ENCODE measurements around the gene LPCAT3. TPM values are rescaled to one million over a fixed set of nuclear protein-coding genes. Genes with fewer than 3 reads are reported as not detected.

The LPCAT3 gene
- total and polyA plus RNA-seq, 2 of the 13 experiments (the other 11 are each of a cell fraction or from before 2014, with no cell fraction given), result 44.5 to 64.3 TPM

- H2AFZ ChIP-seq (ENCODE audit: low read length), result no peak overlapping the region
- no peak overlapping the region for H3K27ac ChIP-seq (ENCODE audit: extremely low read length, insufficient read depth, low read length)
- peaks cover 22 to 38% of the 10 kb centered on the region in 2 experiments for H3K36me3 ChIP-seq (replicated peaks in 1 of 2; ENCODE audit: control insufficient read depth in 1 of 2, insufficient read depth in 2 of 2, low read length in 2 of 2)
- H3K9ac ChIP-seq (ENCODE audit: insufficient read depth, low read depth, low read length), result no peak overlapping the region
- peaks cover 51% of the 10 kb centered on the region for H3K4me1 ChIP-seq (ENCODE audit: insufficient read depth, low read length)
- H3K79me2 ChIP-seq (ENCODE audit: insufficient read depth, low read length), result peaks cover 32% of the 10 kb centered on the region
- in situ Hi-C loops (cut with HindIII; ENCODE audit: extremely low pct_ligation_motif_present, low pct_unique_long_range_greater_than_20kb) (no loop called here), intact Hi-C loops (cut with micrococcal nuclease; ENCODE audit: unreplicated experiment) (no loop called here)
- no peaks in the 10 kb centered on the region; the same call in 1 of the 2 replicates for H4K20me1 ChIP-seq (ENCODE audit: insufficient read depth, low read length)
- 98% methylated on average over 7 of the region's 7 CpGs for WGBS (ENCODE audit: low lambda C conversion rate)
- no peak overlapping the region for H3K4me2 ChIP-seq (ENCODE audit: low read depth, low read length)
- H3K4me3 ChIP-seq (replicated peaks in 1 of 3; ENCODE audit: insufficient read depth in 1 of 3, low read depth in 2 of 3, low read length in 3 of 3), result no peak overlapping the region
- ATAC-seq, result no peak
- TF ChIP-seq BRD4 (CRISPR knock-in tag; IDR thresholded peaks at IDR 0.05), result no peak
- no peak for TF ChIP-seq HNF4G (IDR thresholded peaks at IDR 0.05; ENCODE audit: borderline replicate concordance, low read depth, low read length)
- no peak for TF ChIP-seq HNF4G (CRISPR knock-in tag; IDR thresholded peaks at IDR 0.05; ENCODE audit: borderline replicate concordance, low read depth)
- no peak for TF ChIP-seq NR3C1 (CRISPR knock-in tag; IDR thresholded peaks at IDR 0.05)
- no peak for TF ChIP-seq CENPX (CRISPR knock-in tag; IDR thresholded peaks at IDR 0.05)
- no peak for TF ChIP-seq ZNF737 (CRISPR knock-in tag; IDR thresholded peaks at IDR 0.05; ENCODE audit: borderline replicate concordance)
- TF ChIP-seq ZNF788 (CRISPR knock-in tag; IDR thresholded peaks at IDR 0.05; ENCODE audit: borderline replicate concordance), result no peak
- TF ChIP-seq SP2 (CRISPR knock-in tag; IDR thresholded peaks at IDR 0.05), result no peak
- no peak for TF ChIP-seq ZNF780A (CRISPR knock-in tag; IDR thresholded peaks at IDR 0.05)
- TF ChIP-seq ZUFSP (CRISPR knock-in tag; IDR thresholded peaks at IDR 0.05; ENCODE audit: borderline replicate concordance), result no peak
- no peak for TF ChIP-seq ZNF790 (CRISPR knock-in tag; IDR thresholded peaks at IDR 0.05; ENCODE audit: borderline replicate concordance)
- TF ChIP-seq EZH2 (conservative IDR thresholded peaks at IDR 0.05; ENCODE audit: low read depth, low read length), result no peak
- no peak for TF ChIP-seq CERS6 (CRISPR knock-in tag; IDR thresholded peaks at IDR 0.05)
- no peak for TF ChIP-seq MXD1 (CRISPR knock-in tag; IDR thresholded peaks at IDR 0.05)
- no peak for TF ChIP-seq NRL (CRISPR knock-in tag; IDR thresholded peaks at IDR 0.05; ENCODE audit: borderline replicate concordance)
- TF ChIP-seq WIZ (CRISPR knock-in tag; IDR thresholded peaks at IDR 0.05), result no peak
- no peak for TF ChIP-seq ZSCAN9 (CRISPR knock-in tag; IDR thresholded peaks at IDR 0.05; ENCODE audit: borderline replicate concordance)
- TF ChIP-seq ZBTB38 (CRISPR knock-in tag; IDR thresholded peaks at IDR 0.05), result no peak
- TF ChIP-seq POLR2AphosphoS5 (IDR thresholded peaks at IDR 0.05; ENCODE audit: low read depth, low read length), result no peak
- ChIA-PET CTCF (ENCODE audit: low intra/inter-chr PET ratio, low total read pairs) (interaction anchor here (0.8 to 2.1 kb wide), 2 partner anchors 22 to 227 kb away, joined by 3 to 15 read pairs; partner anchors contain the start of genes C12orf57 and RNU7-1), POLR2A (interaction anchor here (1.1 to 1.2 kb wide), 2 partner anchors 20 to 23 kb away, joined by 3 to 4 read pairs; partner anchors contain the start of genes C12orf57 and RNU7-1)
- no peak for FAIRE-seq
- no peaks in the 10 kb centered on the region; a peak in 1 of 5 replicates for H3K27me3 ChIP-seq (ENCODE audit: control insufficient read depth in 1 of 2, insufficient read depth in 2 of 2, low read length in 2 of 2)
- no peaks in the 10 kb centered on the region for H3K9me3 ChIP-seq (ENCODE audit: low read length)
- BruUV-seq (replicated peaks), result no TSS peak
- no peak for DNase-seq (ENCODE audit: low spot score)
Observed at GRCh38 chr12:6966351-6966750, 51.9 kb downstream of the LPCAT3 start.

All from HepG2 (cell line).